PC-3 (cell line): ENCODE measurements around the gene LAT. TPM values are rescaled to one million over a fixed set of nuclear protein-coding genes. Genes with fewer than 3 reads are reported as not detected.

Experiments used
- ATAC-seq: fragments of 200-7000 bp; cut with Tn5 transposase; 2 replicates; pipeline ENCODE4 v1.9.1; 2020; ENCODE audit warnings: mild to moderate bottlenecking, moderate library complexity
- BruUV-seq: library from RNA; stranded (reverse); fragments of 400-500 nt; replicated peaks from 2 replicates; lab custom pipeline; 2021; lab: Mats Ljungman, UMichigan
- CTCF ChIA-PET: fragments of 300-600 bp; sonication (Branson Sonifier 250); formaldehyde crosslinking; loops from one replicate; lab custom pipeline; 2022; ENCODE audit warnings: antibody characterized with exemption; lab: Charles Lee
- POLR2A ChIA-PET: fragments of 300-600 bp; sonication (Branson Sonifier 250); formaldehyde crosslinking; loops from one replicate; lab custom pipeline; 2022; ENCODE audit warnings: antibody characterized with exemption; ENCODE audit not compliant: unreplicated experiment; lab: Charles Lee
- DNase-seq: peaks from one replicate; pipeline ENCODE4 v3.0.0-alpha.2; 2015
- H2AFZ ChIP-seq: fragments of 300-600 bp; sonication (generic); 2 replicates; pipeline ENCODE4 v1.6.0; 2016; ENCODE audit warnings: antibody characterized with exemption, low read length
- H3F3A ChIP-seq: fragments of 300-600 bp; sonication (generic); one replicate; pipeline ENCODE4 v1.6.0; 2017; ENCODE audit warnings: antibody characterized with exemption, low read length, control low read depth, mild to moderate bottlenecking; ENCODE audit not compliant: unreplicated experiment
- H3K27ac ChIP-seq: fragments of 300-600 bp; sonication (generic); 2 replicates; pipeline ENCODE4 v1.5.1; 2016; ENCODE audit warnings: mild to moderate bottlenecking, low read length
- H3K27me3 ChIP-seq: fragments of 300-600 bp; sonication (generic); 2 replicates; pipeline ENCODE4 v1.6.1; 2016; ENCODE audit warnings: low read length, mixed read lengths
- H3K36me3 ChIP-seq: fragments of 300-600 bp; sonication (generic); 2 replicates; pipeline ENCODE4 v1.6.1; 2016; ENCODE audit warnings: low read depth, mixed run types, low read length, mixed read lengths
- H3K4me1 ChIP-seq: fragments of 300-600 bp; sonication (generic); 2 replicates; pipeline ENCODE4 v1.5.1; 2016; ENCODE audit warnings: low read length; ENCODE audit not compliant: insufficient read depth
- H3K4me2 ChIP-seq: fragments of 300-600 bp; sonication (generic); 2 replicates; pipeline ENCODE4 v1.6.0; 2016; ENCODE audit warnings: low read length
- H3K4me3 ChIP-seq: fragments of 300-600 bp; sonication (generic); 2 replicates; pipeline ENCODE4 v1.5.1; 2016; ENCODE audit warnings: mild to moderate bottlenecking, low read length, mixed read lengths
- H3K79me2 ChIP-seq: fragments of 300-600 bp; sonication (generic); 2 replicates; pipeline ENCODE4 v1.6.1; 2017; ENCODE audit warnings: low read length, mixed read lengths
- H3K9ac ChIP-seq: fragments of 300-600 bp; sonication (generic); 2 replicates; pipeline ENCODE4 v1.6.0; 2016; ENCODE audit warnings: mild to moderate bottlenecking, low read length
- H3K9me2 ChIP-seq: fragments of 300-600 bp; sonication (generic); replicated peaks from 2 replicates; pipeline ENCODE4 v1.6.1; 2016; ENCODE audit warnings: mixed run types, low read length, mixed read lengths
- H3K9me3 ChIP-seq: fragments of 300-600 bp; sonication (generic); 2 replicates; pipeline ENCODE4 v1.6.1; 2016; ENCODE audit warnings: low read length, mixed read lengths
- H4K20me1 ChIP-seq: fragments of 300-600 bp; sonication (generic); 2 replicates; pipeline ENCODE4 v1.6.1; 2016; ENCODE audit warnings: low read length, mixed read lengths
- CTCF ChIP-seq: fragments of 300-600 bp; sonication (generic); conservative IDR thresholded peaks from 2 replicates; pipeline ENCODE4 v1.5.1; 2017; ENCODE audit warnings: antibody characterized with exemption, low read depth, mild to moderate bottlenecking, low read length
- EZH2 ChIP-seq: fragments of 300-600 bp; sonication (generic); IDR thresholded peaks from one replicate; pipeline ENCODE4 v1.6.1; 2017; ENCODE audit warnings: antibody characterized with exemption, mild to moderate bottlenecking, low read length; ENCODE audit not compliant: unreplicated experiment
- EZH2phosphoT487 ChIP-seq: fragments of 300-600 bp; sonication (generic); IDR thresholded peaks from 2 replicates; pipeline ENCODE4 v1.6.1; 2018; ENCODE audit warnings: mild to moderate bottlenecking, antibody characterized with exemption, low read length, borderline replicate concordance
- intact Hi-C: fragments of 100-400 bp; cut with micrococcal nuclease; formaldehyde crosslinking; loops from 2 replicates; pipeline ENCODE4 v1.9.0; 2023
- total RNA-seq: library from RNA; depleted of rRNA; stranded (reverse); fragments of >200 nt; gene quantifications from 2 replicates; pipeline ENCODE4 v1.2.3, GENCODE V29; 2014

The LAT gene
- total RNA-seq, 1 experiment from 2014 or later = 1.0 TPM

- no peaks in the 10 kb centered on the region for H3F3A ChIP-seq
- TF ChIP-seq CTCF (no peak), EZH2 (no peak), EZH2phosphoT487 (no peak)
- no peaks in the 10 kb centered on the region for H3K79me2 ChIP-seq
- DNase-seq = no peak
- intact Hi-C loops = no loop called here
- no peak overlapping the region for H3K27ac ChIP-seq
- BruUV-seq = no TSS peak
- POLR2A ChIA-PET = no interaction called here
- no peak overlapping the region for H2AFZ ChIP-seq
- no peak overlapping the region for H3K4me3 ChIP-seq
- no peaks in the 10 kb centered on the region for H3K4me1 ChIP-seq
- no peaks in the 10 kb centered on the region for H4K20me1 ChIP-seq
- H3K27me3 ChIP-seq = no peaks in the 10 kb centered on the region
- no peak overlapping the region for H3K4me2 ChIP-seq
- H3K9me2 ChIP-seq = no peaks in the 10 kb centered on the region
- CTCF ChIA-PET = no interaction called here
- ATAC-seq = no peak
- no peaks in the 10 kb centered on the region for H3K9me3 ChIP-seq
- no peak overlapping the region for H3K9ac ChIP-seq
- peaks cover 6% of the 10 kb centered on the region; the same call in 1 of the 2 replicates for H3K36me3 ChIP-seq
Measured at GRCh38 chr16:28980929-28981328, 3.9 kb upstream of the LAT start.

- H3K4me2 ChIP-seq = no peak overlapping the region
- ChIA-PET POLR2A (no interaction called here), CTCF (no interaction called here)
- peaks cover 6% of the 10 kb centered on the region; the same call in 1 of the 2 replicates for H3K36me3 ChIP-seq
- H4K20me1 ChIP-seq = no peaks in the 10 kb centered on the region
- H3K9me3 ChIP-seq = no peaks in the 10 kb centered on the region
- no peaks in the 10 kb centered on the region for H3K4me1 ChIP-seq
- H3K79me2 ChIP-seq = no peaks in the 10 kb centered on the region
- no peak overlapping the region for H3K4me3 ChIP-seq
- peak; percentile 43; the same call in 1 of the 2 replicates for ATAC-seq
- H3K9ac ChIP-seq = no peak overlapping the region
- DNase-seq = peak; percentile 58
- no peaks in the 10 kb centered on the region for H3F3A ChIP-seq
- BruUV-seq = no TSS peak
- H2AFZ ChIP-seq = no peak overlapping the region
- peak; percentile 76 for TF ChIP-seq CTCF
- no peak for TF ChIP-seq EZH2
- no peak overlapping the region for H3K27ac ChIP-seq
- no peaks in the 10 kb centered on the region for H3K27me3 ChIP-seq
- intact Hi-C loops = no loop called here
- H3K9me2 ChIP-seq = no peaks in the 10 kb centered on the region
Measured at GRCh38 chr16:28981517-28981916, 3.3 kb upstream of the LAT start.

- Histone ChIP-seq H3K9ac (no peak overlapping the region), H3F3A (no peaks in the 10 kb centered on the region), H3K27me3 (no peaks in the 10 kb centered on the region), H3K4me2 (no peak overlapping the region), H3K27ac (no peak overlapping the region), H3K79me2 (no peaks in the 10 kb centered on the region), H4K20me1 (no peaks in the 10 kb centered on the region), H3K9me3 (no peaks in the 10 kb centered on the region), H2AFZ (no peak overlapping the region), H3K4me3 (no peak overlapping the region), H3K9me2 (no peaks in the 10 kb centered on the region), H3K4me1 (no peaks in the 10 kb centered on the region), H3K36me3 (peaks cover 6% of the 10 kb centered on the region; the same call in 1 of the 2 replicates)
- ChIA-PET CTCF (no interaction called here), POLR2A (no interaction called here)
- TF ChIP-seq EZH2phosphoT487 = no peak
- TF ChIP-seq EZH2 = no peak
- TF ChIP-seq CTCF = no peak
- ATAC-seq = no peak
- intact Hi-C loops = no loop called here
- no peak for DNase-seq
- BruUV-seq = no TSS peak
Measured at GRCh38 chr16:28982418-28982817, 2.4 kb upstream of the LAT start.
